K562 (cell line): ENCODE data around the gene ECSIT. TPM values are rescaled to one million over a fixed set of nuclear protein-coding genes. Genes with fewer than 3 reads are reported as not detected.

Experiments used
- ETS2 ChIP-seq: IDR thresholded peaks from 2 replicates; pipeline ENCODE4 v1.6.1; 2016; ENCODE audit warnings: borderline replicate concordance, missing genetic modification characterization, mild to moderate bottlenecking, moderate library complexity, missing compliant biosample characterization; ENCODE audit not compliant: poor library complexity, severe bottlenecking
- JUND ChIP-seq, 2 experiments: IDR thresholded peaks; 2 replicates in 1 of 2; 3 replicates in 1 of 2; pipeline ENCODE4 v1.6.1; 2011; ENCODE audit warnings: borderline replicate concordance in 2 of 2, low read depth in 2 of 2, low read length in 2 of 2, improper control_type of control experiment in 1 of 2, missing biosample characterization in 1 of 2, missing genetic modification characterization in 1 of 2, missing genetic modification reagents in 1 of 2
- MIER1 ChIP-seq: fragments of 450-650 bp; IDR thresholded peaks from 2 replicates; pipeline ENCODE4 v1.6.1; 2016; ENCODE audit warnings: antibody characterized with exemption, mild to moderate bottlenecking, low read depth
- POLR2B ChIP-seq: fragments of 450-650 bp; IDR thresholded peaks from 2 replicates; pipeline ENCODE4 v1.6.1; 2018; ENCODE audit warnings: low read depth; ENCODE audit not compliant: partially characterized antibody
- POLR2H ChIP-seq: IDR thresholded peaks from 2 replicates; pipeline ENCODE4 v1.6.1; 2016; ENCODE audit warnings: missing genetic modification characterization, low read depth, mild to moderate bottlenecking, control low read depth, missing compliant biosample characterization, moderate library complexity
- PTBP1 ChIP-seq: fragments of 200-400 bp; formaldehyde crosslinking; IDR thresholded peaks from 2 replicates; pipeline ENCODE4 v1.6.1; 2017; ENCODE audit warnings: low read depth, low read length
- RBM15 ChIP-seq: fragments of 200-400 bp; formaldehyde crosslinking; IDR thresholded peaks from 2 replicates; pipeline ENCODE4 v1.6.1; 2018; ENCODE audit warnings: mild to moderate bottlenecking, low read length, moderate library complexity; ENCODE audit not compliant: insufficient read depth
- SIN3A ChIP-seq, 2 experiments: fragments of 150-350 bp in 1 of 2; IDR thresholded peaks; 2 replicates each; pipeline ENCODE4 v1.6.1; 2011 to 2016; ENCODE audit warnings: borderline replicate concordance in 2 of 2, low read depth in 2 of 2, low read length in 2 of 2, mild to moderate bottlenecking in 2 of 2, moderate library complexity in 2 of 2; ENCODE audit not compliant: control insufficient read depth in 1 of 2
- TOE1 ChIP-seq, 2 experiments: fragments of 450-650 bp in 1 of 2; sonication (generic) in 1 of 2; formaldehyde crosslinking in 1 of 2; IDR thresholded peaks; 2 replicates each; pipeline versions ENCODE4 v1.7.1 to v1.8.0; 2016 to 2022; ENCODE audit warnings: borderline replicate concordance in 2 of 2, mild to moderate bottlenecking in 2 of 2, antibody characterized with exemption in 1 of 2, inconsistent platforms in 1 of 2, low read depth in 1 of 2, missing genetic modification reagents in 1 of 2, moderate library complexity in 1 of 2
- ZNF121 ChIP-seq: sonication (generic); formaldehyde crosslinking; conservative IDR thresholded peaks from 2 replicates; pipeline ENCODE4 v1.8.0; 2022; ENCODE audit warnings: missing genetic modification reagents
- polyA plus RNA-seq, 8 experiments: library from polyadenylated mRNA; depleted of rRNA in 4 of 8; stranded (reverse) in 5 of 8; unstranded in 3 of 8; fragments of >200 nt; fragmentation: Nextera tagmentation in 2 of 8; fragmentation: Illumina TruSeq in 1 of 8; extraction: Ambion mirVana in 2 of 8; extraction: Trizol in 1 of 8; gene quantifications; 2 replicates each; pipeline versions ENCODE4 v1.2.1 to v1.2.3, GENCODE V29; 2011 to 2014; ENCODE audit warnings: inconsistent platforms in 1 of 8, missing spikeins in 1 of 8
- total RNA-seq, 7 experiments: library from RNA; depleted of rRNA in 6 of 7; stranded (reverse); fragments of >200 nt in 6 of 7; fragmentation: Illumina TruSeq in 2 of 7; extraction: Trizol in 2 of 7; gene quantifications; 2 replicates each; pipeline versions ENCODE4 v1.2.1 to v1.2.3, GENCODE V29; 2011 to 2021; ENCODE audit warnings: low replicate concordance in 1 of 7
- TF ChIP-seq, protein P1 (sequence below): sonication (generic); formaldehyde crosslinking; IDR thresholded peaks from 2 replicates; pipeline ENCODE4 v1.8.0; 2022; ENCODE audit warnings: missing genetic modification reagents, mild to moderate bottlenecking, moderate library complexity, borderline replicate concordance
- TF ChIP-seq, protein P2 (sequence below), 2 experiments: fragments of 450-650 bp; formaldehyde crosslinking in 1 of 2; IDR thresholded peaks; 2 replicates each; pipeline versions ENCODE4 v1.4.0 to v1.6.1; 2014 to 2020; ENCODE audit warnings: mild to moderate bottlenecking in 2 of 2, borderline replicate concordance in 1 of 2, low read depth in 1 of 2

ECSIT gene
- total and polyA plus RNA-seq, 9 of the 15 experiments (the other 6 are each of a cell fraction or from before 2014, with no cell fraction given) = 1.1 to 82.5 (median 43.9) TPM

DNA sequence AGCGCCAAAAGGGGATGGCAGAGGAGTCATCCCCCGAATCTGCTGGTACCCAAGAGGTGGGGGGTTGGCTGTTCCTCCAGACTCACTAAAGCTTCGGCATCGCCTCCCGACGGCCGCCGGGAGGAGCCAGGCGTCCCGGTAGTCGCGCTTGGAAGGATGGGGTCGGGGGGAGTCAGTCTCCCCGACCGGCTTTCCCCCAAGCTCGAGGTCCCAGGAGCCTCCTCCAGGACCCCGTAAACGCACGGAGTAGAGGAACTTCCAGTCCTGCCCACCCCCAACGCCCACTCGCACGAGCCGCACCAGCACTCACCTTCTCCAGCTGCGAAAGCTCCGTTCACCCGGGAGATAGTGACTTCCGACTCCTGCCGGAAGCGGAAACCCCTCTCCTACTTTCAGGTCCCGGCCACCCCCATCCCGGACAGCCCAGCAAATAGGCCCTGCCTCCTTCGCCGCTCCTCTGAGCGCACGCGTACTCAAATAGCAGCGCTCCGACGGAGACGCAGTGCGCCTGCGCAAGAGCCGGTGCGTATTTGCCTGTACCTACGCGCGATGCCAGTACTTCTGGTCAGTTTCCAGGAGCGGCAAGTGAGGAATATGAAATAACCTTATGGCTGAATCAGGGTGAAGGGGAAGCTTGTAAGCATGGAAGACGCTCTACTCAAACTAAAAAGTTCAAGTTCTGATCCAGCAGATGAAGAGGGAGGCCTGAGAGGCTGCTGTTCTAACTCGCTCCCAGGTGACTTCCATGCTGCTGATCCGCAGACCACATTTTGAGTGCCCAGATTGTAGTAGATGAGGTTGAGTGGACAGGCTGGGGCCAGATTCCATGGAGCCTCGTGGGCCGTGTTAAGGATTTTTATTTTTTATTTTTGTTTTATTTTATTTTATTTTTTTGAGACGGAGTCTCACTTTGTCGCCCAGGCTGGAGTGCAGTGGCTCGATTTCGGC is 30.2 kb upstream of the ECSIT start, which contains the start of gene ELOF1 (continued):
- TF ChIP-seq TOE1 (IDR thresholded peaks at IDR 0.05; ENCODE audit: borderline replicate concordance) (no peak), TOE1 (CRISPR knock-in tag; IDR thresholded peaks at IDR 0.05; ENCODE audit: borderline replicate concordance, low read depth) (peak; percentile 54; the same call in 1 of the 2 replicates), ZNF121 (CRISPR knock-in tag) (no peak), POLR2H (tag) (peak; percentile 89), POLR2B (peak; percentile 97), MIER1 (no peak), SIN3A (IDR thresholded peaks at IDR 0.05; ENCODE audit: borderline replicate concordance in 2 of 2, control insufficient read depth in 1 of 2, low read depth in 2 of 2, low read length in 2 of 2) (peak; percentile 93 to 96), JUND (IDR thresholded peaks at IDR 0.05; ENCODE audit: borderline replicate concordance, low read depth, low read length) (0 out of 2 replicates have a peak, but pooled peaks have one; percentile 28), JUND (tag; IDR thresholded peaks at IDR 0.05; ENCODE audit: borderline replicate concordance, low read depth, low read length) (peak; percentile 31; the same call in 1 of the 3 replicates), ETS2 (tag) (no peak), RBM15 (no peak), PTBP1 (0 out of 2 replicates have a peak, but pooled peaks have one; percentile 9)
- TF ChIP-seq, protein P1, sequence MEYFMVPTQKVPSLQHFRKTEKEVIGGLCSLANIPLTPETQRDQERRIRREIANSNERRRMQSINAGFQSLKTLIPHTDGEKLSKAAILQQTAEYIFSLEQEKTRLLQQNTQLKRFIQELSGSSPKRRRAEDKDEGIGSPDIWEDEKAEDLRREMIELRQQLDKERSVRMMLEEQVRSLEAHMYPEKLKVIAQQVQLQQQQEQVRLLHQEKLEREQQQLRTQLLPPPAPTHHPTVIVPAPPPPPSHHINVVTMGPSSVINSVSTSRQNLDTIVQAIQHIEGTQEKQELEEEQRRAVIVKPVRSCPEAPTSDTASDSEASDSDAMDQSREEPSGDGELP (CRISPR knock-in tag) = peak; percentile 98
- TF ChIP-seq, protein P2, sequence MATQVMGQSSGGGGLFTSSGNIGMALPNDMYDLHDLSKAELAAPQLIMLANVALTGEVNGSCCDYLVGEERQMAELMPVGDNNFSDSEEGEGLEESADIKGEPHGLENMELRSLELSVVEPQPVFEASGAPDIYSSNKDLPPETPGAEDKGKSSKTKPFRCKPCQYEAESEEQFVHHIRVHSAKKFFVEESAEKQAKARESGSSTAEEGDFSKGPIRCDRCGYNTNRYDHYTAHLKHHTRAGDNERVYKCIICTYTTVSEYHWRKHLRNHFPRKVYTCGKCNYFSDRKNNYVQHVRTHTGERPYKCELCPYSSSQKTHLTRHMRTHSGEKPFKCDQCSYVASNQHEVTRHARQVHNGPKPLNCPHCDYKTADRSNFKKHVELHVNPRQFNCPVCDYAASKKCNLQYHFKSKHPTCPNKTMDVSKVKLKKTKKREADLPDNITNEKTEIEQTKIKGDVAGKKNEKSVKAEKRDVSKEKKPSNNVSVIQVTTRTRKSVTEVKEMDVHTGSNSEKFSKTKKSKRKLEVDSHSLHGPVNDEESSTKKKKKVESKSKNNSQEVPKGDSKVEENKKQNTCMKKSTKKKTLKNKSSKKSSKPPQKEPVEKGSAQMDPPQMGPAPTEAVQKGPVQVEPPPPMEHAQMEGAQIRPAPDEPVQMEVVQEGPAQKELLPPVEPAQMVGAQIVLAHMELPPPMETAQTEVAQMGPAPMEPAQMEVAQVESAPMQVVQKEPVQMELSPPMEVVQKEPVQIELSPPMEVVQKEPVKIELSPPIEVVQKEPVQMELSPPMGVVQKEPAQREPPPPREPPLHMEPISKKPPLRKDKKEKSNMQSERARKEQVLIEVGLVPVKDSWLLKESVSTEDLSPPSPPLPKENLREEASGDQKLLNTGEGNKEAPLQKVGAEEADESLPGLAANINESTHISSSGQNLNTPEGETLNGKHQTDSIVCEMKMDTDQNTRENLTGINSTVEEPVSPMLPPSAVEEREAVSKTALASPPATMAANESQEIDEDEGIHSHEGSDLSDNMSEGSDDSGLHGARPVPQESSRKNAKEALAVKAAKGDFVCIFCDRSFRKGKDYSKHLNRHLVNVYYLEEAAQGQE (IDR thresholded peaks at IDR 0.05; ENCODE audit: borderline replicate concordance) = peak; percentile 9; the same call in 1 of the 2 replicates
- TF ChIP-seq, protein P2 (CRISPR knock-in tag; IDR thresholded peaks at IDR 0.05; ENCODE audit: low read depth) = 0 out of 2 replicates have a peak, but pooled peaks have one; percentile 42
